GM19372 (cell line): ENCODE data around the gene UCK2.
"Not testable (repeated sequence)": the region's sequence is repeated elsewhere in the genome, so short reads cannot be mapped to it uniquely, and the experiment has no call there.

ENCODE experiments used
- ATAC-seq: cut with Tn5 transposase; IDR thresholded peaks from one replicate; pipeline ENCODE4 v1.9.1; 2021; ENCODE audit warnings: mild to moderate bottlenecking, low read depth, moderate library complexity; ENCODE audit not compliant: unreplicated experiment

The UCK2 gene

GRCh38 chr1:165827268-165828102 is at the start of gene UCK2:
UCK2 (plus strand) TSS chr1:165827614; CDS start chr1:165827834, 220 bp downstream.
- ATAC-seq = peak; percentile 69

- ATAC-seq = not testable (repeated sequence)
Observed at GRCh38 chr1:165778197-165778596, 49.2 kb upstream of the UCK2 start.

GRCh38 chr1:165783519-165783918 is 43.9 kb upstream of the UCK2 start:
- ATAC-seq = not testable (repeated sequence)

- ATAC-seq = no peak
Observed at GRCh38 chr1:165787741-165788140, 39.7 kb upstream of the UCK2 start.

- ATAC-seq = no peak
Observed at GRCh38 chr1:165793951-165794350, 33.5 kb upstream of the UCK2 start.

- no peak for ATAC-seq
Observed at GRCh38 chr1:165795894-165796293, 31.5 kb upstream of the UCK2 start.

GRCh38 chr1:165799387-165799786 is 28.0 kb upstream of the UCK2 start:
- no peak for ATAC-seq

- ATAC-seq = not testable (repeated sequence)
Observed at GRCh38 chr1:165804513-165804912, 22.9 kb upstream of the UCK2 start.

GRCh38 chr1:165807613-165808012 is 19.8 kb upstream of the UCK2 start:
- no peak for ATAC-seq

- ATAC-seq = no peak
Observed at GRCh38 chr1:165815725-165816124, 11.7 kb upstream of the UCK2 start.

- no peak for ATAC-seq
Observed at GRCh38 chr1:165816157-165816556, 11.3 kb upstream of the UCK2 start.

GRCh38 chr1:165816826-165817497 is 10.5 kb upstream of the UCK2 start:
- ATAC-seq = no peak

GRCh38 chr1:165823552-165824268 is 3.7 kb upstream of the UCK2 start:
- no peak for ATAC-seq

- ATAC-seq = no peak
Observed at GRCh38 chr1:165824269-165824643, 3.2 kb upstream of the UCK2 start.

- ATAC-seq = no peak
Observed at GRCh38 chr1:165826565-165827267, 698 bp upstream of the UCK2 start.

- ATAC-seq = peak; percentile 34
Observed at GRCh38 chr1:165828103-165828668, 772 bp downstream of the UCK2 start.

GRCh38 chr1:165828669-165829329 is 1.4 kb downstream of the UCK2 start:
- no peak for ATAC-seq

- ATAC-seq = no peak
Observed at GRCh38 chr1:165829888-165830287, 2.5 kb downstream of the UCK2 start.

GRCh38 chr1:165831146-165831545 is 3.7 kb downstream of the UCK2 start:
- no peak for ATAC-seq

GRCh38 chr1:165832902-165833301 is 5.5 kb downstream of the UCK2 start:
- no peak for ATAC-seq
